ENCODE results near the gene POLK.
"Not testable (repeated sequence)": the region's sequence is repeated elsewhere in the genome, so short reads cannot be mapped to it uniquely, and the experiment has no call there.

- TF ChIP-seq POLR2A (IDR thresholded peaks at IDR 0.05; ENCODE audit: low read length); GATA1 (IDR thresholded peaks at IDR 0.05; ENCODE audit: low read depth, low read length): not testable (repeated sequence)
Measured at GRCh38 chr5:75565991-75566709, 54.5 kb downstream of the POLK start.
